Fibroblast of lung (primary cell): ENCODE measurements around the gene B3GLCT. TPM values are rescaled to one million over a fixed set of nuclear protein-coding genes. Genes with fewer than 3 reads are reported as not detected.
"Not testable (repeated sequence)": the region's sequence is repeated elsewhere in the genome, so short reads cannot be mapped to it uniquely, and the experiment has no call there.

ENCODE experiments used
- DNase-seq, 2 donors: peaks; one replicate each; pipeline versions ENCODE4 v3.0.0 to v3.0.0-alpha.2; 2010; ENCODE audit warnings: low read depth in 2 of 2
- H2AFZ ChIP-seq: 2 replicates; pipeline ENCODE4 v1.5.1; 2012; ENCODE audit warnings: low read length, control low read depth, inconsistent platforms
- H3K27ac ChIP-seq: 2 replicates; pipeline ENCODE4 v1.5.1; 2011; ENCODE audit warnings: low read length, control low read depth; ENCODE audit not compliant: insufficient read depth
- H3K27me3 ChIP-seq: 2 replicates; pipeline ENCODE4 v1.5.1; 2011; ENCODE audit warnings: mild to moderate bottlenecking, low read length; ENCODE audit not compliant: control insufficient read depth, insufficient read depth
- H3K36me3 ChIP-seq: 2 replicates; pipeline ENCODE4 v1.5.1; 2011; ENCODE audit warnings: low read length; ENCODE audit not compliant: control insufficient read depth, insufficient read depth
- H3K4me1 ChIP-seq: 2 replicates; pipeline ENCODE4 v1.5.1; 2011; ENCODE audit warnings: low read length; ENCODE audit not compliant: control insufficient read depth, insufficient read depth; ENCODE audit errors: extremely low read depth
- H3K4me2 ChIP-seq: 2 replicates; pipeline ENCODE4 v1.5.1; 2011; ENCODE audit warnings: low read length, control low read depth; ENCODE audit not compliant: insufficient read depth; ENCODE audit errors: extremely low read depth
- H3K4me3 ChIP-seq, 4 experiments: fragments of 200-600 bp in 1 of 4; sonication (generic) in 1 of 4; replicated peaks in 1 of 4; 2 replicates each; pipeline ENCODE4 v1.5.1; 2011 to 2016; ENCODE audit warnings: low read length in 4 of 4, low read depth in 3 of 4, mild to moderate bottlenecking in 3 of 4, control low read depth in 2 of 4, inconsistent platforms in 1 of 4, mixed read lengths in 1 of 4; ENCODE audit not compliant: insufficient read depth in 1 of 4; ENCODE audit errors: control extremely low read depth in 1 of 4
- H3K79me2 ChIP-seq: 2 replicates; pipeline ENCODE4 v1.5.1; 2012; ENCODE audit warnings: mild to moderate bottlenecking, low read length, inconsistent platforms; ENCODE audit not compliant: control insufficient read depth, insufficient read depth
- H3K9ac ChIP-seq: 2 replicates; pipeline ENCODE4 v1.5.1; 2011; ENCODE audit warnings: mild to moderate bottlenecking, low read length, control low read depth; ENCODE audit not compliant: insufficient read depth
- H3K9me3 ChIP-seq: 2 replicates; pipeline ENCODE4 v1.5.1; 2012; ENCODE audit warnings: low read depth, low read length; ENCODE audit not compliant: control insufficient read depth, insufficient read depth
- H4K20me1 ChIP-seq: 2 replicates; pipeline ENCODE4 v1.5.1; 2011; ENCODE audit warnings: low read length; ENCODE audit not compliant: control insufficient read depth, insufficient read depth; ENCODE audit errors: extremely low read depth
- EZH2 ChIP-seq: IDR thresholded peaks from 2 replicates; pipeline ENCODE4 v1.5.1; 2012; ENCODE audit warnings: low read length, control low read depth, mild to moderate bottlenecking; ENCODE audit errors: missing control alignments
- polyA plus RNA-seq, 2 donors: library from polyadenylated mRNA; depleted of rRNA in 1 of 2; stranded (reverse) in 1 of 2; unstranded in 1 of 2; fragments of >200 nt; gene quantifications; 2 replicates each; pipeline ENCODE4 v1.2.1, GENCODE V29; 2011 to 2012; ENCODE audit warnings: missing spikeins in 1 of 2
- total RNA-seq: library from RNA; depleted of rRNA; stranded (reverse); fragments of >200 nt; gene quantifications from 2 replicates; pipeline ENCODE4 v1.2.1, GENCODE V29; 2014
- TF ChIP-seq, protein P1 (sequence below), 2 donors: IDR thresholded peaks in 1 of 2; conservative IDR thresholded peaks in 1 of 2; 1 replicate in 1 of 2; 2 replicates in 1 of 2; pipeline ENCODE4 v1.5.1; 2011 to 2012; ENCODE audit warnings: low read length in 2 of 2, control low read depth in 1 of 2, inconsistent platforms in 1 of 2, low read depth in 1 of 2, mild to moderate bottlenecking in 1 of 2

B3GLCT gene
- total and polyA plus RNA-seq, 2 donors (not counting 1 experiment from before 2014, with no cell fraction given): 4.4 to 7.8 TPM

DNA sequence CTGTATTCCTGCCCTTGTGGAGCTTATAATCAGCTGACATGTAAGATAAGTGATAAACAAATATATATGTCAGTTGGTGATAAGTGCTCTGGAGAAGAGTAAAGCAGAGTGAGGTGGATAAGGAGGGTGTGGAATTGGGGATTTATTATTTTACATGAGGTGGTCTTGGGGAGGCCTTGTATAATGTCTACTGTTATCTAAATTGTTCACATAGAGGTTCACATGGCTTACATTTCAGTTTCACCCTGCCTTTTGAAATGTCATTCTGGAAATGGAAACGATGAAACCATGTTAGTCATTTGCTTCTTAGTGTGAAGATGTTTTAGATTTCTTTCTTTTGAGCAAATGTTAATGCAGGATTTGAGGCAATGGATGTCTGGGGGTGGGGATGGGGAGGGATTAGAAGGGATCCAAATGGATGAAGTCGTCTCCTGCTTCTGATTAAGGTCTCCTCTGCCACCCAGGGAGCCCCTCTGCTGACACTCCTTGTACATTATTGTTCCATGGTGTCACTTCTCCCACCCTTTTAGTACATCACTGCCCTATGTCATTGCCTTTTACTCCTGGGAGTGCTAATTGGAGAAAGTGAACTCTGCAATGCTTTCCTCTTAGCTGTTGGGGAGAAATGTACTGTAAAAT lies 14.0 kb downstream of the B3GLCT start:
- Histone ChIP-seq H3K36me3 (no peaks in the 10 kb centered on the region), H3K9me3 (no peaks in the 10 kb centered on the region), H3K9ac (no peak overlapping the region), H3K27me3 (no peaks in the 10 kb centered on the region), H3K27ac (no peak overlapping the region), H3K79me2 (no peaks in the 10 kb centered on the region), H3K4me3 (no peak overlapping the region), H4K20me1 (no peaks in the 10 kb centered on the region), H3K4me1 (peaks cover 3% of the 10 kb centered on the region), H3K4me2 (no peak overlapping the region), H2AFZ (no peak overlapping the region)
- TF ChIP-seq, protein P1, sequence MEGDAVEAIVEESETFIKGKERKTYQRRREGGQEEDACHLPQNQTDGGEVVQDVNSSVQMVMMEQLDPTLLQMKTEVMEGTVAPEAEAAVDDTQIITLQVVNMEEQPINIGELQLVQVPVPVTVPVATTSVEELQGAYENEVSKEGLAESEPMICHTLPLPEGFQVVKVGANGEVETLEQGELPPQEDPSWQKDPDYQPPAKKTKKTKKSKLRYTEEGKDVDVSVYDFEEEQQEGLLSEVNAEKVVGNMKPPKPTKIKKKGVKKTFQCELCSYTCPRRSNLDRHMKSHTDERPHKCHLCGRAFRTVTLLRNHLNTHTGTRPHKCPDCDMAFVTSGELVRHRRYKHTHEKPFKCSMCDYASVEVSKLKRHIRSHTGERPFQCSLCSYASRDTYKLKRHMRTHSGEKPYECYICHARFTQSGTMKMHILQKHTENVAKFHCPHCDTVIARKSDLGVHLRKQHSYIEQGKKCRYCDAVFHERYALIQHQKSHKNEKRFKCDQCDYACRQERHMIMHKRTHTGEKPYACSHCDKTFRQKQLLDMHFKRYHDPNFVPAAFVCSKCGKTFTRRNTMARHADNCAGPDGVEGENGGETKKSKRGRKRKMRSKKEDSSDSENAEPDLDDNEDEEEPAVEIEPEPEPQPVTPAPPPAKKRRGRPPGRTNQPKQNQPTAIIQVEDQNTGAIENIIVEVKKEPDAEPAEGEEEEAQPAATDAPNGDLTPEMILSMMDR (conservative IDR thresholded peaks at IDR 0.05 in 1 of 2, IDR thresholded peaks at IDR 0.05 in 1 of 2; ENCODE audit: low read depth in 1 of 2, low read length in 2 of 2): no peak
- TF ChIP-seq EZH2: no peak
- DNase-seq: peak in 1 of 2 donors; percentile 27

DNA sequence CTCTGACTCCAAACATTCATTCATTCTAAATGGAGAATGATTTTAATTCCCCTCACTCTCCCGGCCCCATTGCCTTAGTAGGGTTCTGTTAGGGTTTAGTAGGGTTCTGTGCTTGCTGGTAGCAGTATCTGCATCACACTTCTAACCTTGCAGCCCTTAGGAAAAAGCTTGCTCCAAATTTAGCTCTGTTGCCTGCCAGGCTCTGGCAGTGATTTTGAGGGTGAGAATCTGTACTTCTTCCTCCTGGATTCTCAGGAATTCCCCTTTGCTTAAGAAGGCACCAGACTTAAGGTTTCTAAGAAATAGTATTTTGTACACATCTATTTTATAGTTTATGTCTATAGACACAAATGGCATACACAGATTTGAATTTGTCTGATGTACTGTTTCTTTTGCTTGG lies 14.7 kb downstream of the B3GLCT start:
- H3K36me3 ChIP-seq: no peaks in the 10 kb centered on the region
- no peak overlapping the region for H3K4me2 ChIP-seq
- DNase-seq: no peak
- no peak overlapping the region for H3K4me3 ChIP-seq
- no peaks in the 10 kb centered on the region for H4K20me1 ChIP-seq
- no peaks in the 10 kb centered on the region for H3K9me3 ChIP-seq
- TF ChIP-seq, protein P1 (conservative IDR thresholded peaks at IDR 0.05 in 1 of 2, IDR thresholded peaks at IDR 0.05 in 1 of 2; ENCODE audit: low read depth in 1 of 2, low read length in 2 of 2): no peak
- no peak for TF ChIP-seq EZH2
- peaks cover 1% of the 10 kb centered on the region for H3K4me1 ChIP-seq
- H3K27me3 ChIP-seq: no peaks in the 10 kb centered on the region
- no peaks in the 10 kb centered on the region for H3K79me2 ChIP-seq
- no peak overlapping the region for H3K9ac ChIP-seq
- no peak overlapping the region for H2AFZ ChIP-seq
- no peak overlapping the region for H3K27ac ChIP-seq

DNA sequence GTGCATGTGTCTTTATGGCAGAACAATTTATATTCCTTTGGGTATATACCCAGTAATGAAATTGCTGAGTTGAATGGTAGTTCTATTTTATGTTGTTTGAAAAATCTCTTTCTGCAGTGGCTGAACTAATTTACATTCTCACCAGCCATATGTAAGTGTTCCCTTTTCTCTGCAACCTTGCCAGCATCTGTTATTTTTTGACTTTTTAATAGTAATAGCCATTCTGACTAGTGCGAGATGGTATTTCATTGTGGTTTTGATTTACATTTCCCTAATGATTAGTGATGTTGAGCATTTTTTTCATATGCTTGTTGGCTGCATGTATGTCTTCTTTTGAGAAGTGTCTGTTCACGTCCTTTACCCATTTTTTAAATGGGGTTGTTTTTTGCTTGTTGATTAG lies 17.1 kb downstream of the B3GLCT start:
- H3K27ac ChIP-seq, H4K20me1 ChIP-seq, H3K36me3 ChIP-seq, H3K79me2 ChIP-seq, H3K4me3 ChIP-seq, DNase-seq, H2AFZ ChIP-seq, H3K4me1 ChIP-seq, H3K9ac ChIP-seq, H3K4me2 ChIP-seq, H3K27me3 ChIP-seq, H3K9me3 ChIP-seq: not testable (repeated sequence)
